Mucosa of gallbladder (tissue), 1 donor: Measurements from ENCODE around the gene KMT2E. TPM values are rescaled to one million over a fixed set of nuclear protein-coding genes. Genes with fewer than 3 reads are reported as not detected.
"Not testable (repeated sequence)": the region's sequence is repeated elsewhere in the genome, so short reads cannot be mapped to it uniquely, and the experiment has no call there.

Experiments used
- DNase-seq: peaks from one replicate; pipeline ENCODE4 v3.0.0-alpha.2; 2020; ENCODE audit warnings: low spot score
- total RNA-seq: library from RNA; stranded (reverse); gene quantifications from one replicate; pipeline ENCODE4 v1.2.1, GENCODE V29; 2021
- donor health status: DM: no; HTN: no; CAD: no.

Gene KMT2E
- total RNA-seq, 1 donor from 2014 or later: 81.5 TPM

DNA sequence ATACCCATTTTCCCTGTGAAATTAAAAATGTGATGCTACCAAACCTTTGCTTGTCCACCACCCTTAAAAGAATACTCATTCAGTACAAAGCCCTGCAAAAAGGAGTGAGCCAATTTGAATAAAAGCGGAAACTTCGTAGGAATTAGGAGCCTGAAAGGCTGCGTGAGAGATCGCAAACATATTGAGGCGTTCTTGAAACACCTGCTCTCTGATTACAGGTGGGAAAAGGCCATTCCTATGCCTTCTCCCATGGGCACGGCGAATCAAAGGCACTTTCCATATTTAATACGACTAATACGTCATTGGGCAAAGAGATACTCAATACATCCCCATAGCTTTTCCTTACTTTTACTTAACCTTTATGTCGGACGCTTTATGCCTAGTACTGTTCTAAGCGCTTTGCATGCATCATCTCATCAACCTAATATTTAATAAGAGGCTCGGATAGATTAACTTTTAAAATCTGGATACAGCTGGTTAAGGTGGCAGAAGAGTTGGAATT, 30.9 kb upstream of the KMT2E start:
- no peak for DNase-seq

DNA sequence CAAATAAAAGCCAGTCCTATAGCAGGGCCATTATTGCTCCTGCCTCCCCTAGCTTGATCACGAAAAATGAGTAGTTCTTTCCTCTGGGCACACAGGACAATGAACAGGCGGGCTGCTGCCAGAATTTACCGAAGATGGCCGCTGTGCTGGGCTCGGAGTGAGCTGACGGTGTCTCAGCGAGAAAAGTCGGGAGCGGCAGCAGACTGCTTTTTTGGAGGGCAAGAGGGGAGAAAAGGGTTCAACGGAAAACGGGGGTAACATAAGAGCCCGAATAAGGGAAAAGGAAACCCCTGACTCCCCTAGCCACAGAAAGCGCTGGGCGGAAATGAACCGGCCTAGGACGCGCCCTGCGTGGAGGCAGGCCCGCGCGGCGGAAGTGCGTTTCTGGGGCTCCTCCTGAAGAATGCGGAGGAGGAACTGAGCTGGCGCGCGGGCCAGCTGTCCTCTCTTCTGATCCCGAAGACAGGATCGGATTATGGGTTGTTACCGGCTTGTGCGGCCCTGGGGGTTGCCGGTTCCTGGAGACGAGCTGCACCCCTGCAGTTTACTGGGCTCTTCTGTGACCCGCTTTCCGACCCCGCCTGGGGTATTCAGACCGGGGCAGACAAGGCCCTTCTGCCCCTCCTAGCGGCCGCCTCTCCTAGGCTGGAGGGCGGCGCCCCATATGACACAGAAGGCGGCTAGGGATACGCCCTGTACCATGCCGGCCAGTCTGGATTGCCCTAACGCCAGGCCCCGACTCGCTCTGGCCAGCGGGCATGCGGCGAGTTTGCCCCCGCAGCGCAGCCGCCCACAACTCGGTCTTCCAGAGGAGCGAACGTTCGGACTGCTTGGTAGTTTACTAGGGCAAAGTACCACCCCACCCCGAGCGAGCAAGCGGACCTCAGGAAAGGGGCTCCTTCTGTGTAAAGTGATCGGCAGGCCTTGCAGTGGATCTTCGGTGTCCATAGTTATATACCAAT, 30.1 kb upstream of the KMT2E start:
- DNase-seq: peak; percentile 88

DNA sequence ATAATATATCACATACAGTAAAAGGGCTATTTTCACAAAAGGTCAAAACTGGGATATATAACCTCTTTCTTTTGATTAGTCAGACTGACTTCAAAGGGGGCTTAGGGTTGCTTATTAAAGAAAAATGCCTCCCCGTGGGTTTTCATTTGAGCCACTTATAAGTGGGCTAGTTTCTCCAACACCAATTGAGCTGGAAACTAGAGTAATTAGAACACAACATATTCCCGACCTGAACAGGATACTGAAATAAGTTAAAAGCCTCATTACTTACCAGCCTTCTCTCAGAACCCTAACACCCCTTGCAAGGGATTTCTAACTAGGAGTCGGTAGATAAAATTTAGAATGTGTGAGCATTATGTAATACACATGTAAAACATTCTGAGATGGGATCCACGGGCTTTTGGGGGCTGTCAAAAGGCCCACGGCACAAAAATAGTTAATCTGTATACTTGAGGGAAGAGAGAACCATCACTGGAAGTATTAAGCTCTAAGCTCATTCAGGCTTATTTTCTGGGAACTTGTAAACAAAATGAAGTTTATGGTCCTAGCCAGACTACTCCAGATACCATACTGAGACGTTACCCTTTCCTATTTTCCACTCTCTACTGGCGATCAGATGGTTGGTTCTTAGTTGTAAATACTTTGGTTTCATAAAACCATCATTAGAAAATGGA, 29.3 kb upstream of the KMT2E start:
- no peak for DNase-seq

DNA sequence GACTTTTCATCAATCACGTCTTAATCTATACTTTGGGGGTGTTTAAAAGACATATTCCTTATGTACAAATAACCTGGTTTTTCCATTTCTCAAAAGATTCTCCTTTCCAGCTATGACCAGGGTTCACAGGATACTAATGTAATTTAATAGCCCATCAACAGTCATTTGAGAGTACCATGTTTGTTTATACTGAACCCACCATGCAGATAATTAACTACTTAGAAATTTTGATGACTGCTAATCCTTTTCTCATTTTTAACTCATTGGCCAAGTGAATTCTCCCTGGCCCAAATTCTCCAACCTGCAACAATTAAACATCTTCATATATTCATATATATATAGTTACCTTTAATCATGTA, 28.8 kb upstream of the KMT2E start:
- no peak for DNase-seq

DNA sequence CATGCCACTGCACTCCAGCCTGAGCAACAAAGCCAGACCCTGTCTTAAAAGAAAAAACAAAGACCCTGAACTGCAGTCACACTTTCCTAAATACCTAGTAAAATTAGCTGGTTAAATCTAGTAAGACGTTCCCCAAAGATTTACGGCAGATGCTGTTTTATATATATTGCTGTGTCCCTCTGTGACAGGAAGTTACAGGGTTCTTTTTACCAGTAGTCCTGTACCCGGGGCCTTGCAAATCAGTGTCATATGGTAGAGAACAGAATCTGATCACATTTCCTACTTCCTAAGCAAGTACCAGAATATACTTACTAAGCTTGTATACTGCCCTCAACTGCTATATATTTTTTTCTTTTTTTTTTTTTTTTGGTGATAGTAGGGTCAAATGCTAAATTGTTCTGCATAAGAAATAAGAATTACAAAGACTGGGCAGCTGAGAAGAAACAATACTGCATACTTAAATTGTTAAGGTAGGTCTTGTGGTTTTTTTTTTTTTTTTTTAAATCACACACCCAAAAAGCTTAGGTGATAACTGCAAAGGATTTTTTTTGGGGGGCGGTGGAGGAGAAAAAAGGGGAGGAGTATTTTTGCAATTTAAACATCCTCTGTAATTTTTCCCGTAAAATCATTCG, 27.3 kb upstream of the KMT2E start:
- DNase-seq: no peak

DNA sequence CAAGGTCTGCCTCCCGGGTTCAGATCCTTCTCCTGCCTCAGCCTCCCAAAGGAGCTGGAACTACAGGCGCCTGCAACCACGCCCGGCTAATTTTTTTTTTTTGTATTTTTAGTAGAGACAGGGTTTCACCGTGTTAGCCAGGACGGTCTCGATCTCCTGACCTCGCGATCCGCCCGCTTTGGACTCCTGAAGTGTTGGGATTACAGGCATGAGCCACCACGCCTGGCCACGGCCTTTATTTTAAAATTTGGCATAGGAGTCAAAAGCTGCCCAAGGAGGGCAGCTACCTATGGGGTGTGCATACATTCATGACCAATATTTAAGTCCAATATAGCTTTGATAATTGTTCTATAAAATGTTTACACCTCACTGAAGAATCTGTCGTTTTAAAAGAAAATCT, 26.6 kb upstream of the KMT2E start:
- not testable (repeated sequence) for DNase-seq

DNA sequence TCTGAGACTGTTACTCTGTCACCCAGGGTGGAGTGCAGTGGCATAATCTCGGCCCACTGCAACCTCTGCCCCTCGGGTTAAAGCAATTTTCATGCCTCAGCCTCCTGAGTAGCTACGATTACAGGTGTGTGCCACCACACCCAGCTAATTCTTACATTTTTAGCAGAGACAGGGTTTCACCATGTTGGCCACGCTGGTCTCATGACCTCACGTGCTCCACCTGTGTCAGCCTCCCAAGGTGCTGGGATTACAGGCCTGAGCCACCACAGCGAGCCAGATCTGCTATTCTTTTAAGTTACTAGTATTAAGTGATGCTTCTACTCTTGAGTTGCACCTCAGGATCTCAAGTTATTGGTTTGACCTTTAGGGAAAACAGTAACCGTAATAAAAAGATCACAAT, 23.0 kb upstream of the KMT2E start:
- no peak for DNase-seq

DNA sequence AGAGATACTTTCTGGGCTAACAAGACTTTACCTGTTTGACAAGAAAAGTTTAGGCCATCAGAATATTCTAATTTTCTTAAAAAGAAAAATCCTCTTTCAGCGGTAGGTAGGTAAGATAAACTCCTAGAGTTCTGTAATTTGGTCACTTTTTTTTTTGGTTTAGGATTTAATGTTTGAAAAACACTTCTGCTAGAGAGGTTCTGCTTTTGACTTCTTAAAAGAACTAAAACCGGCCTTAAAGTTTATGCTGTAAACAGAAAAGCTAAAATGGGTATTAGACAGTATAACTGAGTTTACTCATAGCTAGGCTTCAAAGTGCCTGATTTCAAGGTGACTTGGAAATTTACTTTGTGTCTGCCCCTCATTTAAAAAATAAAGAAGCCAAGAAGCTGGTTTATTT, 21.7 kb upstream of the KMT2E start:
- DNase-seq: no peak

DNA sequence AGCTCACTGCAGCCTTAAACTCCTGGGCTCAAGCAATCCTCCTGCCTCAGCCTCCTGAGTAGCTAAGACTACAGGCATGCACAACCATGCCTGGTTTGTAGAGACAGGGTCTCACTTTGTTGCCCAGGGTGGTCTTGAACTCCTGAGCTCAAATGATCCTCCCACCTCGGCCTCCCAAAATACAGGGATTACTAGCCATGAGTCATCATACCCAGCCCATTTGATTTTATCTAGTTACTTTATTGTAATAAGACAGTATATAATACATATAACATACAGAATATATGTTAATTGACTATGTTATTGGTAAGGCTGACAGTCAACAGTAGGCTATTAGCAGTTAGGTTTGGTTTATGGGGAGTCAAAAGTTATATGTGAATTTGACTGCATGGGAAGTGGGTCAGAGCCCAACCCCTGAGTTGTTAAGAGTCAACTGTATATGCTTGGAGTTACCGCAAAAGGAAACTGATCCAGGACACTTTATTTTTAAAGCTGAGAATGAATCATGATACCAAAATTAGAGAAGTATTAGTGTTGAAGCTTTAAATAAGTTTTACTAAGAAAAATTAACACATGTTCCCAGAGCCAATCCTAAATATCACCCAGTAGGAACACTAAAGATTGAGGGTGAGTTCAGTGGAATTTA, 20.7 kb upstream of the KMT2E start:
- DNase-seq: no peak

DNA sequence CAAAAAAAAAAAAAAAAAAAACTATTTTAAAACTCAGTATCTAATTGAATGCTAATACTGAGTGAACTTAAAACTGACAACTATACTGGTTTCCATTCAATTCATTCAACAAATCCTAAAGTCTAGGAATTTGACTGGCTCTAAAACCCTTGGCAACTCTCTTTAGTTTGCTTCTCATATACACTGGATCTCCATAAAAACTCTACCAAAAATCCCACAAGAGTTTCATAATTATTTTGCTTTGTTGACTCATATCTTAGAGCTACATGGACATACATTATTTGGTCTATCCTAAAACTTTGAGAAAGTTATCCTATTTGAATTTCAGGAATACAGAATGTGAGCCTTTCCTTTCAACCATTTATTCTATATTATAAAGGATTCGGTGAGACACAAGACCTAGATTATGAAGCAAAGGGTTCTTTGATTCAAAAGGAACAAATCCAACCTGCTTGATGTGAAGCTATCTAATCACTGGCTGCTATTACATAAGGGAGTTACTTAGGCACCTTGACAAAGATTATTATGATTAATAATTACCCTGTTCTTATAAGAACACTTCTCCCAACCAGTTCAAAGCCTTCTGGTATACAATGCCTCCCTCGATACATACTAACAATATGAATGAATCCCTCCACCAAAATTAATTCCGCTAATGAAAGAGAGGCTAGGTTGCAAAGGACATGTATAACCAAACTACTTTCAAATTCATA, 15.8 kb upstream of the KMT2E start:
- no peak for DNase-seq

DNA sequence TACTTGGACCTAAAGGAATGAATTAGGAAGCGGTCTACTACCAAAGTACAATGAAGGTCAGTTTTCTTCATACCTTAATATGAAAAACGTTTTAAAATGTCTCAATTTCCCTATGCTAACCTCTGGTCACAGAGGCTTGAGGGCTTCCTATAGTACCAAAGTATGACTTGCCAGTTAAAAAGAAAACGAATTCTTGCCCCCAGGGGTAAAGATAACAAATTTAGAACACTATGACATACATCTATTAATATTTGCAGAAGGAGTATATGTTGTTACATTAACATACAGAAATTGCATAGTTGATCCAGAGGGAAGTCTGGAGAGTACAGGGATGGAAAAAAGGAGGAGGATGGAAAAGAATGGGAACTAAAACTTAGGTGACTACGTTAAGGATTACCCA, 13.8 kb upstream of the KMT2E start:
- no peak for DNase-seq

DNA sequence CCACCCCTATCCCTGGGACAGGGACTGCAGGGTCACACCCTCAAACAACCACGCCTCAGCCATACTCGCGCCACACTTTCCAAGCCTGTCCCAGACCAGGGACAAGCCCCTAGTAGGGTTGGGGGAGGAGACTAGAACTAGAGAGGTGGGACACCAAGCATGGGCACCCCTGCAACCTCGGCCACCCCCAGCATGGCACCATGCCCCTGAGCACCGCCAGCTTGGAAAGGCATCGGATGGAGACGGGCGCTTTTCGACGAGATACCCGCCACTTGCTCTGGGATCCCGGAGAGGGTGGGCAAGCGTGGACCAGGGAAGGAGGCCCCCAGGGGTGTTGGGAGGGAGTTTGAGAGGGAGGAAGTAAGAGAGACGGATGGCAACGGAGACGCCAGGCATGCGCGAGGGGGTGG, 13.1 kb upstream of the KMT2E start:
- DNase-seq: no peak

DNA sequence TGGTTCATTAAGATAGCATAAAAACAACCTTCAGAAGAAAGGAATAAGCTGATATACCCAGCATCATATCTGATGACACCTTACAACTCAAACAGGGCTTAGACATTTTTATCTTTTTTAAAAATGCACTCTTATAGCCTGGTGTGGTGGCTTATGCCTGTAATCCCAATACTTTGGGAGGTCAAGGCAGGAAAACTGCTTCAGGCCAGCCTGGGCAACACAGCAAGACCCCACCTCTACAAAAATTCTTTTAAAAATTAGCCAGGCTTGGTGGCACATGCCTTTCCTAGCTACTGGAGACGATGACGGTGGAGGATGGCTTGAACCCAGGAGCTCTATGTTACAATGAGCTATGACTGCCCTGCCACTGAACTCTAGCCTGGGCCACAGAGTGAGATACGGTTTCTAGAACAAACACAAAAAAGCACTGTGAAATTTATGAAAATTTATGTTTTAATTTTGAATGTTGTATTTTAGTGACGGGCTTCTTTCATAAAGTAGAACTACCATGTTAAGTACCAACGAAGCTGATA, 12.3 kb upstream of the KMT2E start:
- DNase-seq: no peak

DNA sequence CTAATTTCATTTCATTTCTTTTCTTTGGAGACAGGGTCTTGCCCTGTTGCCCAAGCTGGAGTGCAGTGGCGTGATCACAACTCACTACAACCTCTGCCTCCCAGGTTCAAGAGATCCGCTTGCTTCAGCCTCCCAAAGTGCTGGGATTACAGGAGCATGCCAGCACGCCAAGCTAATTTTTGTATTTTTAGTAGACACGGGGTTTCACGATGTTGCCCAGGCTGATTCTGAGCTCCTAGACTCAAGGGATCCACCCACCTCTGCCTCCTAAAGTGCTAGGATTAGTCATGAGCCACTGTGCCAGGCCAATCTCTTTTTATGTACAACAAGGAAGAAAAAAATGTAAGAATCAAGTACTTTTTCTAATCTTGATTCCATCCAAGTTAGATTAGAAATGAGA, 10.7 kb upstream of the KMT2E start:
- no peak for DNase-seq

DNA sequence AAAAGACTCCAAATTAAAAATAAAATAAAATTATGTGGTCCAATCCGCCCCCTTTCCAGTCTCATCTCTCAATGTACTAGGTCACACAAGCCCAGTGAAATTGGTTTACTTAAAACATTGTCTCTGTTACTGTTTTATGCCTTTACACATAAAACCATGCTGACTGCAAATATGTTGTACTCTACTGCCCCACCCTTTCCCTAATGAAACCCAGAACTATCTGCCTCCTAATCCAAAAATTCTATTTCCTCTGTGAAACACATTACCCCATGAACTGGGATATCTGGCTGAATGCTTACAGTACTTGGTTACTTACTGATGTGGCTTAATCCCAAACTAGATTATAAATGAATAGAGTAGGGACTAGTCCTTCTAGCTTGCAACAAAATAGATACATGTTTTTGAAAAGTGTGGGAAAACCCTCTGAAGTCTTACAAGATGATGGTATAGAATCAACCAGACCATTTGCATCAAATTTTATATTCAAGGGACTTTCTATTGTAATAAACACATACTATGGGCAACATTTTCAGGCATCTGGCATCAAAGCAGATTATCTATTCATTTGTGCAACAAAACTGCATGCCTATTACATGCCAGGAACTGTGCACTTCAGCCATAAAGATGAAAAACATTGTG, 10.0 kb upstream of the KMT2E start:
- no peak for DNase-seq

DNA sequence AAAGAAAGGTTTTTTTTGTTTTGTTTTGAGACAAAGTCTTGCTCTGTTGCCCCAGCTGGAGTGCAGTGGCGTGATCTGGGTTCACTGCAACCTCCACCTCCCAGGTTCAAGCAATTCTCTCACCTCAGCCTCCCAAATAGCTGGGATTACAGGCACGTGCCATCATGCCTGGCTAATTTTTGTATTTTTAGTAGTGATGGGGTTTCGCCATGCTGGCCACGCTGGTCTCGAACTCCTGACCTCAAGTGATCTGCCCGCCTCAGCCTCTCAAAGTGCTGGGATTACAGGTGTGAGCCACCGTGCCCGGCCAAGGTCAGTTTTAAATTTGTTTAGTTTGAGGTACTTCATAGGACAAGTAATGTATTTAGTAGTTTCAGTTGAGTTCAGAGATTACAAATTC, 9.0 kb upstream of the KMT2E start:
- not testable (repeated sequence) for DNase-seq

DNA sequence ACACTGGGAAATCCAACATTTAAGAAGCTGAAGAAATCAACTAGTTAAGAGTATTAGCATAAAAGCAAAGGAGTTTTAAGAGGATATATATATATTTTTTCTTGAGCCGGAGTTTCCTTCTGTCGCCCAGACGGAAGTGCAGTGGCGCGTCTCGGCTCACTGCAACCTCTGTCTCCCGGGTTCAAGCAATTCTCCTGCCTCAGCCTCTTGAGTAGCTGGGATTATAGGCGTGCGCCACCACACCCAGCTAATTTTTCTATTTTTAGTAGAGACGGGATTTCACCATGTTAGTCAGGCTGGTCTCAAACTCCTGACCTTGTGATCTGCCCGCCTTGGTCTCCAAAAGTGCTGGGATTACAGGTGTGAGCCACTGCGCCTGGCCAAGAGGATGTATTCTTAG, 8.5 kb upstream of the KMT2E start:
- DNase-seq: not testable (repeated sequence)

DNA sequence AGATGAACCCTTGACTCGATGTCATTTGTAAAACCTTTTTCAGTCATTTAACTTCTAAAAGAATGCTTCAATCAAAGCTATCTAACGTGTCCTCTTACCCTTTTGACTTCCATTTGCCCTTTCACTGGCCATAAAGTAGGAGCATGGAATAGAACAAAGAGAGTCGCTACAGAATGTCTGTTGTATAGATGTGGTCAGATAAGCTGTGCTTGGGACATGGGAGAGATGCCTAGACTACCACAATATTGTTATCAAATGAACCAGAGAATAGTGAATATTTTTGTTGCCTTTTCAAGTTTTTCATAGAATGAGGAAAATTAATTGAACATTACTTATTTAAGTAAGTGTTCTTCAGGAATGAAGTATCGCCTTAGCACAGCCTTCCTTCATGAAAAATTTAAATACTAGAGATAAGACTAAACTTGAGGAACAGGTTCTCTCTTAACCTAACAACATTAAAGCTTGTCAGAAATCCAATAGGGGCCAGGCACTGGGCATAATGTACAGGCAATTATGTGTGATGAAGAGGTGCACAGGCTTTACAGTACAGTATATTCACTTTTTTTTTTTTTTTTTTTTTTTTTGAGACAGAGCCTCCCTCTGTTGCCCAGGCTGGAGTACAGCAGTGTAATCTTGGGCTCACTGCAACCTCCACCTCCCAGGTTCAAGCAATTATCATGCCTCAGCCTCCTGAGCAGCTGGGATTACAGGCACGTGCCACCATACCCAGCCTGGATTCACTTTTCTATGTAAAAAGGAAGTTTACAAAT, 7.5 kb upstream of the KMT2E start:
- DNase-seq: no peak

DNA sequence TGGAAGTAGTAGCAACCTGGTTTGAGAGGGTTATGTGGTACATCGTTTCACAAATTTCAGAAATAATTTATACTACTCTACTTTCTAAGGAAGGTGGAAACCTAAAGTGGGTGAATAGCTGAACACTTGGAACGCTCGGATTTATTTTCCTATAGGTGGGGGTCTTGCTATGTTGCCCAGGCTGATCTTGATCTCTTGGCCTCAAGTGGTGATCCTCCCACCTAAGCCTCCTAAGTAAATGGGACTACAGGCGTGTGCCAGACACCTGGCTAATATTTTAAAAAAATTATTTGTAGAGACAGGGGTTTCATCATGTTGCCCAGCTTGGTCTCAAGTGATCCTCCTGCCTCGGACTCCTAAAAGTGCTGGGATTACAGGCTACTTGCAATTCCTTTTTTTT, 6.7 kb upstream of the KMT2E start:
- no peak for DNase-seq
